ENCODE results near the gene DYNC1I2.

The DYNC1I2 gene

DNA sequence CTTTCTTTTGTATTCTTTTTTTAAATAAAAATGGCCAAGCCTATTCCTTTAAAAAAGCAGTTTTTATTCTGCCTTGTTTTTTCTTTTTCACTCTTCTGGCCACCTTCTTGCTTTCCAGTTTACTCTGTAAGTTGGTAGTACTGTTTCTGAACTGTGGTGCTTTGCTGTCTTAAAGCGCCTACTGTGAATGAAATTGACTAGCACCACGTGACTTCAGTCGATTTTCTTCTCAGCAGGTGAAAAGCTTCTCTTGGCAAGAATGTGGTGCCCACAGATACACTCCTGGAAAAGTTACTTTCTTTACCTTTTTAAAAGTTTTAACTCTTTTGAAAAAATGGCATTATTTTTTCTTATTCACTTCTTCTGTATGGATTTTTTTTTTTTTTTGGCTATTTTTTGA lies 32.4 kb downstream of the DYNC1I2 start:
- H3K4me3 ChIP-seq (ENCODE audit: low read depth, low read length) = no peak overlapping the region
- no peak overlapping the region for H3K27ac ChIP-seq (ENCODE audit: extremely low read depth, low read depth, low read length)
- POLR2A ChIA-PET = interaction anchor here (0.5 to 0.6 kb wide), 2 partner anchors 383 to 1080 kb away, joined by 3 read pairs; partner anchors contain the start of gene DLX2
- CTCF ChIA-PET = interaction anchor here (0.6 kb wide), 1 partner anchor 582 kb away, joined by 4 read pairs; no protein-coding TSS in a partner anchor
- peaks cover 19 to 36% of the 10 kb centered on the region in 2 experiments for H3K36me3 ChIP-seq (ENCODE audit: control insufficient read depth in 2 of 2, insufficient read depth in 1 of 2, low read length in 2 of 2)
- peaks cover 9% of the 10 kb centered on the region for H3K4me1 ChIP-seq (ENCODE audit: control insufficient read depth, insufficient read depth, low read length)
- no peak for TF ChIP-seq ZNF169 (tag by site-specific recombination; IDR thresholded peaks at IDR 0.05)
- no peak for TF ChIP-seq ZNF701 (tag by site-specific recombination; IDR thresholded peaks at IDR 0.05)
- TF ChIP-seq, protein P1, sequence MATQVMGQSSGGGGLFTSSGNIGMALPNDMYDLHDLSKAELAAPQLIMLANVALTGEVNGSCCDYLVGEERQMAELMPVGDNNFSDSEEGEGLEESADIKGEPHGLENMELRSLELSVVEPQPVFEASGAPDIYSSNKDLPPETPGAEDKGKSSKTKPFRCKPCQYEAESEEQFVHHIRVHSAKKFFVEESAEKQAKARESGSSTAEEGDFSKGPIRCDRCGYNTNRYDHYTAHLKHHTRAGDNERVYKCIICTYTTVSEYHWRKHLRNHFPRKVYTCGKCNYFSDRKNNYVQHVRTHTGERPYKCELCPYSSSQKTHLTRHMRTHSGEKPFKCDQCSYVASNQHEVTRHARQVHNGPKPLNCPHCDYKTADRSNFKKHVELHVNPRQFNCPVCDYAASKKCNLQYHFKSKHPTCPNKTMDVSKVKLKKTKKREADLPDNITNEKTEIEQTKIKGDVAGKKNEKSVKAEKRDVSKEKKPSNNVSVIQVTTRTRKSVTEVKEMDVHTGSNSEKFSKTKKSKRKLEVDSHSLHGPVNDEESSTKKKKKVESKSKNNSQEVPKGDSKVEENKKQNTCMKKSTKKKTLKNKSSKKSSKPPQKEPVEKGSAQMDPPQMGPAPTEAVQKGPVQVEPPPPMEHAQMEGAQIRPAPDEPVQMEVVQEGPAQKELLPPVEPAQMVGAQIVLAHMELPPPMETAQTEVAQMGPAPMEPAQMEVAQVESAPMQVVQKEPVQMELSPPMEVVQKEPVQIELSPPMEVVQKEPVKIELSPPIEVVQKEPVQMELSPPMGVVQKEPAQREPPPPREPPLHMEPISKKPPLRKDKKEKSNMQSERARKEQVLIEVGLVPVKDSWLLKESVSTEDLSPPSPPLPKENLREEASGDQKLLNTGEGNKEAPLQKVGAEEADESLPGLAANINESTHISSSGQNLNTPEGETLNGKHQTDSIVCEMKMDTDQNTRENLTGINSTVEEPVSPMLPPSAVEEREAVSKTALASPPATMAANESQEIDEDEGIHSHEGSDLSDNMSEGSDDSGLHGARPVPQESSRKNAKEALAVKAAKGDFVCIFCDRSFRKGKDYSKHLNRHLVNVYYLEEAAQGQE (tag by site-specific recombination; IDR thresholded peaks at IDR 0.05) = no peak
- TF ChIP-seq ZNF214 (tag by site-specific recombination; IDR thresholded peaks at IDR 0.05; ENCODE audit: borderline replicate concordance) = no peak
- TF ChIP-seq BCL11A (tag by site-specific recombination; IDR thresholded peaks at IDR 0.05; ENCODE audit: low read depth) = no peak
- TF ChIP-seq ZFHX2 (tag by site-specific recombination; conservative IDR thresholded peaks at IDR 0.05) = no peak
- TF ChIP-seq SP7 (tag by site-specific recombination; IDR thresholded peaks at IDR 0.05) = no peak
- TF ChIP-seq KLF16 (tag by site-specific recombination; IDR thresholded peaks at IDR 0.05) = no peak
- no peak for TF ChIP-seq KLF1 (tag by site-specific recombination; IDR thresholded peaks at IDR 0.05)
- no peak for TF ChIP-seq ZNF521 (tag by site-specific recombination; IDR thresholded peaks at IDR 0.05)
- TF ChIP-seq ZNF426 (tag by site-specific recombination; IDR thresholded peaks at IDR 0.05) = no peak
- TF ChIP-seq ZNF571 (tag by site-specific recombination; IDR thresholded peaks at IDR 0.05) = no peak
- TF ChIP-seq, protein P2, sequence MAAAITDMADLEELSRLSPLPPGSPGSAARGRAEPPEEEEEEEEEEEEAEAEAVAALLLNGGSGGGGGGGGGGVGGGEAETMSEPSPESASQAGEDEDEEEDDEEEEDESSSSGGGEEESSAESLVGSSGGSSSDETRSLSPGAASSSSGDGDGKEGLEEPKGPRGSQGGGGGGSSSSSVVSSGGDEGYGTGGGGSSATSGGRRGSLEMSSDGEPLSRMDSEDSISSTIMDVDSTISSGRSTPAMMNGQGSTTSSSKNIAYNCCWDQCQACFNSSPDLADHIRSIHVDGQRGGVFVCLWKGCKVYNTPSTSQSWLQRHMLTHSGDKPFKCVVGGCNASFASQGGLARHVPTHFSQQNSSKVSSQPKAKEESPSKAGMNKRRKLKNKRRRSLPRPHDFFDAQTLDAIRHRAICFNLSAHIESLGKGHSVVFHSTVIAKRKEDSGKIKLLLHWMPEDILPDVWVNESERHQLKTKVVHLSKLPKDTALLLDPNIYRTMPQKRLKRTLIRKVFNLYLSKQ (tag by site-specific recombination; IDR thresholded peaks at IDR 0.05; ENCODE audit: borderline replicate concordance) = no peak
- no peak for TF ChIP-seq ZSCAN23 (tag by site-specific recombination; IDR thresholded peaks at IDR 0.05)
- no peak for TF ChIP-seq ZNF223 (tag by site-specific recombination; IDR thresholded peaks at IDR 0.05)
- H3K9me3 ChIP-seq (ENCODE audit: control insufficient read depth, insufficient read depth, low read depth, low read length) = no peaks in the 10 kb centered on the region

DNA sequence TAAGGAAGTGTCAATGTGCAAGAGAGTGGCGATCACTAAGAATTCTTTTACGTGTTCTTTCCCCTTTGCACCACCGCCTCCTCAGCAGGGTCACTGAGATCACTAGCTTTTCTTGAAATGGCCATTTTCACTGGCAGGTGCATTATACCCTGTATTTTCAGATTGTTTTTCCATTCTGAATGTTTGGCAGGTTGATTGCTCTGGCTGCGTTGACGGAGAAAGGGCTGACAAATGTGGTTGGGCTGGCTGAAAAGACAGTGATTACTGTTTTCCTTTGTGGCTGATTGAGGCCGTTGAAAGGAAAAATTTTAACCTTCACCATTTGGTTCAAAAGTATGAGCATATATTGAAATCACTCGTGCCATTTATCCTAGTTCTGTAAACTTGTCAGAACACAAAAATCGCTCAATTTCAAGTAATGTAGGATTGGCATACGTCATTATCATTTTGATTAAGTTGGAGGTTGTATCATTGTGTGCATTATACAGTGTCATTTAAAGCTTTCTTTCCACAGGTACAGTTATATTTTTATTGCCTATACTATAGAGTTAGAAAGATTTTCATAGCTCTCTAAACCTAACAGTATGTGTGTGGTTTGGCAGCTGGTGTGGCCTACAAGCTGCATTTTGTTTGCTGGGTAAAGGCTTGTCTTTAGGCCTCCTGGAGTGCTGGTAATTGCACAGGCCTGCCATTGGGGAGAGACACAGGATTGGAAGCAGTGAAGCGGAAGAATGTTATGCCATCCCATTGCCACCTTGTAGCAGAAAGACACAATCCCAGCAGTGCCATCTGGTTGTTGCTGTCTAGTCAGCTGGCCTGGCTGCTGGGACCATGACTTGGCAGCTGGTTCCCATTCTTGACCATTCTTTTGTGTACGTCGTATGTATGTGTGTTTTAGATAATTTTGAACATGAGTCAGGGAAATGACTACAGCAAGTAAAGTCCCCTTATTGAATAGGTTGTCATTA lies 36.7 kb downstream of the DYNC1I2 start:
- no peak overlapping the region for H3K4me3 ChIP-seq (ENCODE audit: low read depth, low read length)
- ChIA-PET POLR2A (no interaction called here), CTCF (interaction anchor here (0.6 to 2.0 kb wide), 5 partner anchors 8 to 519 kb away, joined by 3 to 8 read pairs (median 3); no protein-coding TSS in a partner anchor)
- no peak overlapping the region for H3K27ac ChIP-seq (ENCODE audit: extremely low read depth, low read depth, low read length)
- H3K4me1 ChIP-seq (ENCODE audit: control insufficient read depth, insufficient read depth, low read length) = peaks cover 7% of the 10 kb centered on the region; the same call in 1 of the 2 replicates
- H3K36me3 ChIP-seq (ENCODE audit: control insufficient read depth in 2 of 2, insufficient read depth in 1 of 2, low read length in 2 of 2) = peaks cover 3 to 38% of the 10 kb centered on the region in 2 experiments
- no peaks in the 10 kb centered on the region for H3K9me3 ChIP-seq (ENCODE audit: control insufficient read depth, insufficient read depth, low read depth, low read length)
- TF ChIP-seq, protein P3, sequence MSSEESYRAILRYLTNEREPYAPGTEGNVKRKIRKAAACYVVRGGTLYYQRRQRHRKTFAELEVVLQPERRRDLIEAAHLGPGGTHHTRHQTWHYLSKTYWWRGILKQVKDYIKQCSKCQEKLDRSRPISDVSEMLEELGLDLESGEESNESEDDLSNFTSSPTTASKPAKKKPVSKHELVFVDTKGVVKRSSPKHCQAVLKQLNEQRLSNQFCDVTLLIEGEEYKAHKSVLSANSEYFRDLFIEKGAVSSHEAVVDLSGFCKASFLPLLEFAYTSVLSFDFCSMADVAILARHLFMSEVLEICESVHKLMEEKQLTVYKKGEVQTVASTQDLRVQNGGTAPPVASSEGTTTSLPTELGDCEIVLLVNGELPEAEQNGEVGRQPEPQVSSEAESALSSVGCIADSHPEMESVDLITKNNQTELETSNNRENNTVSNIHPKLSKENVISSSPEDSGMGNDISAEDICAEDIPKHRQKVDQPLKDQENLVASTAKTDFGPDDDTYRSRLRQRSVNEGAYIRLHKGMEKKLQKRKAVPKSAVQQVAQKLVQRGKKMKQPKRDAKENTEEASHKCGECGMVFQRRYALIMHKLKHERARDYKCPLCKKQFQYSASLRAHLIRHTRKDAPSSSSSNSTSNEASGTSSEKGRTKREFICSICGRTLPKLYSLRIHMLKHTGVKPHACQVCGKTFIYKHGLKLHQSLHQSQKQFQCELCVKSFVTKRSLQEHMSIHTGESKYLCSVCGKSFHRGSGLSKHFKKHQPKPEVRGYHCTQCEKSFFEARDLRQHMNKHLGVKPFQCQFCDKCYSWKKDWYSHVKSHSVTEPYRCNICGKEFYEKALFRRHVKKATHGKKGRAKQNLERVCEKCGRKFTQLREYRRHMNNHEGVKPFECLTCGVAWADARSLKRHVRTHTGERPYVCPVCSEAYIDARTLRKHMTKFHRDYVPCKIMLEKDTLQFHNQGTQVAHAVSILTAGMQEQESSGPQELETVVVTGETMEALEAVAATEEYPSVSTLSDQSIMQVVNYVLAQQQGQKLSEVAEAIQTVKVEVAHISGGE (tag by site-specific recombination; conservative IDR thresholded peaks at IDR 0.05; ENCODE audit: low read depth) = no peak
- TF ChIP-seq, protein P4, sequence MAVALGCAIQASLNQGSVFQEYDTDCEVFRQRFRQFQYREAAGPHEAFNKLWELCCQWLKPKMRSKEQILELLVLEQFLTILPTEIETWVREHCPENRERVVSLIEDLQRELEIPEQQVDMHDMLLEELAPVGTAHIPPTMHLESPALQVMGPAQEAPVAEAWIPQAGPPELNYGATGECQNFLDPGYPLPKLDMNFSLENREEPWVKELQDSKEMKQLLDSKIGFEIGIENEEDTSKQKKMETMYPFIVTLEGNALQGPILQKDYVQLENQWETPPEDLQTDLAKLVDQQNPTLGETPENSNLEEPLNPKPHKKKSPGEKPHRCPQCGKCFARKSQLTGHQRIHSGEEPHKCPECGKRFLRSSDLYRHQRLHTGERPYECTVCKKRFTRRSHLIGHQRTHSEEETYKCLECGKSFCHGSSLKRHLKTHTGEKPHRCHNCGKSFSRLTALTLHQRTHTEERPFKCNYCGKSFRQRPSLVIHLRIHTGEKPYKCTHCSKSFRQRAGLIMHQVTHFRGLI (tag by site-specific recombination; IDR thresholded peaks at IDR 0.05) = peak; percentile 90; the same call in 1 of the 2 replicates
- peak; percentile 39 for TF ChIP-seq ZIC2 (tag by site-specific recombination; IDR thresholded peaks at IDR 0.05)
- peak; percentile 70 for TF ChIP-seq IKZF3 (tag by site-specific recombination; IDR thresholded peaks at IDR 0.05)
- TF ChIP-seq ZNF776 (tag by site-specific recombination; IDR thresholded peaks at IDR 0.05; ENCODE audit: borderline replicate concordance) = no peak
- TF ChIP-seq ZNF600 (tag by site-specific recombination; IDR thresholded peaks at IDR 0.05) = peak; percentile 61; the same call in 1 of the 2 replicates
- TF ChIP-seq SP7 (tag by site-specific recombination; IDR thresholded peaks at IDR 0.05) = peak; percentile 68; the same call in 1 of the 2 replicates
- 0 out of 2 replicates have a peak, but pooled peaks have one; percentile 43 for TF ChIP-seq ZNF561 (tag by site-specific recombination; IDR thresholded peaks at IDR 0.05; ENCODE audit: borderline replicate concordance)
- TF ChIP-seq PRDM1 (tag by site-specific recombination; IDR thresholded peaks at IDR 0.05) = 0 out of 2 replicates have a peak, but pooled peaks have one; percentile 8
- TF ChIP-seq ZNF658 (tag by site-specific recombination; IDR thresholded peaks at IDR 0.05) = no peak

Measured in HEK293 (cell line).